MM.1S (cell line): ENCODE measurements around the gene NSMF.

Experiments
- DNase-seq: peaks from one replicate; pipeline ENCODE4 v3.0.0-alpha.2; 2015
- H2AFZ ChIP-seq: fragments of 300-600 bp; sonication (generic); 2 replicates; pipeline ENCODE4 v1.6.0; 2016; ENCODE audit warnings: antibody characterized with exemption, low read length
- H3F3A ChIP-seq: fragments of 300-600 bp; sonication (generic); 2 replicates; pipeline ENCODE4 v1.6.1; 2016; ENCODE audit warnings: mild to moderate bottlenecking, antibody characterized with exemption, low read length, moderate library complexity, mixed read lengths; ENCODE audit not compliant: insufficient read depth
- H3K27ac ChIP-seq: fragments of 300-600 bp; sonication (generic); 2 replicates; pipeline ENCODE4 v1.5.1; 2016; ENCODE audit warnings: mild to moderate bottlenecking, low read length
- H3K27me3 ChIP-seq: fragments of 300-600 bp; sonication (generic); replicated peaks from 2 replicates; pipeline ENCODE4 v1.6.0; 2016; ENCODE audit warnings: low read length; ENCODE audit not compliant: insufficient read depth
- H3K36me3 ChIP-seq: fragments of 300-600 bp; sonication (generic); replicated peaks from 2 replicates; pipeline ENCODE4 v1.6.1; 2016; ENCODE audit warnings: mild to moderate bottlenecking, low read length, mixed read lengths; ENCODE audit not compliant: insufficient read depth
- H3K4me1 ChIP-seq: fragments of 300-600 bp; sonication (generic); 2 replicates; pipeline ENCODE4 v1.6.1; 2016; ENCODE audit warnings: low read length, mixed read lengths
- H3K4me2 ChIP-seq: fragments of 300-600 bp; sonication (generic); 2 replicates; pipeline ENCODE4 v1.6.0; 2016; ENCODE audit warnings: low read depth, low read length
- H3K4me3 ChIP-seq: fragments of 300-600 bp; sonication (generic); 2 replicates; pipeline ENCODE4 v1.5.1; 2016; ENCODE audit warnings: low read length, mixed read lengths
- H3K79me2 ChIP-seq: fragments of 300-600 bp; sonication (generic); 2 replicates; pipeline ENCODE4 v1.6.1; 2016; ENCODE audit warnings: mixed run types, low read length, mixed read lengths
- H3K9ac ChIP-seq: fragments of 300-600 bp; sonication (generic); 2 replicates; pipeline ENCODE4 v1.6.1; 2016; ENCODE audit warnings: low read length, mixed read lengths
- H3K9me2 ChIP-seq: fragments of 300-600 bp; sonication (generic); replicated peaks from 2 replicates; pipeline ENCODE4 v1.6.1; 2016; ENCODE audit warnings: mild to moderate bottlenecking, low read length, mixed read lengths; ENCODE audit not compliant: insufficient read depth
- H3K9me3 ChIP-seq: fragments of 300-600 bp; sonication (generic); replicated peaks from 2 replicates; pipeline ENCODE4 v1.6.1; 2016; ENCODE audit warnings: mild to moderate bottlenecking, low read length, mixed read lengths; ENCODE audit not compliant: insufficient read depth
- H4K20me1 ChIP-seq: fragments of 300-600 bp; sonication (generic); 2 replicates; pipeline ENCODE4 v1.6.1; 2016; ENCODE audit warnings: mild to moderate bottlenecking, low read length, moderate library complexity, mixed read lengths; ENCODE audit not compliant: insufficient read depth
- EZH2 ChIP-seq: fragments of 300-600 bp; sonication (generic); optimal IDR thresholded peaks from 2 replicates; pipeline ENCODE3; 2017; ENCODE audit warnings: low read depth, mild to moderate bottlenecking, antibody characterized with exemption, low read length, mixed read lengths
- EZH2phosphoT487 ChIP-seq: fragments of 300-600 bp; sonication (generic); IDR thresholded peaks from 2 replicates; pipeline ENCODE4 v1.6.1; 2018; ENCODE audit warnings: antibody characterized with exemption, low read length
- TF ChIP-seq, protein P1 (sequence below): fragments of 300-600 bp; sonication (generic); IDR thresholded peaks from 2 replicates; pipeline ENCODE4 v1.5.1; 2016; ENCODE audit warnings: antibody characterized with exemption, low read length, mixed read lengths

The NSMF gene

DNA sequence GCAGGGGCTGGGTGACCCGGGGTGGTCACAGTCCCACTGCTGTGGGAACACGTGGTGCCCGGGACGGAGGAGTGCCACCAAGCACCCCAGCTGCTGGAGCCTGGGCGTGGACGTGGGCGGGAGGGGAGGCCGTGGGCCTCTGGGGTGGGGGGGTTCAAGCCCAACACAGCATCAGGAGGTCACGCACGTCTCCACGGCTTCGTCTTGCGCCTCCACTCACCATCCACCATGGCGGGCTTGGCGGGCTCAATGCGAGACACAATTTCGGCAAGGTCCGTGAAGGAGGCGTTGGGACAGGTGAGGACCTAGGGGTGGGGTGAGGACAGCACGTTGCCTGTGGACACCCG lies 2.2 kb upstream of the NSMF start:
- no peaks in the 10 kb centered on the region; the same call in 1 of the 2 replicates for H3K36me3 ChIP-seq
- H3K9me3 ChIP-seq = no peaks in the 10 kb centered on the region
- peaks cover 17% of the 10 kb centered on the region; the same call in 1 of the 2 replicates for H3K27me3 ChIP-seq
- H3K9ac ChIP-seq = no peak overlapping the region
- H4K20me1 ChIP-seq = no peaks in the 10 kb centered on the region
- H3K4me2 ChIP-seq = no peak overlapping the region
- no peak overlapping the region for H2AFZ ChIP-seq
- no peak overlapping the region for H3K4me3 ChIP-seq
- no peak for DNase-seq
- peaks cover 5% of the 10 kb centered on the region; the same call in 1 of the 2 replicates for H3K79me2 ChIP-seq
- TF ChIP-seq EZH2 (no peak), EZH2phosphoT487 (no peak)
- TF ChIP-seq, protein P1, sequence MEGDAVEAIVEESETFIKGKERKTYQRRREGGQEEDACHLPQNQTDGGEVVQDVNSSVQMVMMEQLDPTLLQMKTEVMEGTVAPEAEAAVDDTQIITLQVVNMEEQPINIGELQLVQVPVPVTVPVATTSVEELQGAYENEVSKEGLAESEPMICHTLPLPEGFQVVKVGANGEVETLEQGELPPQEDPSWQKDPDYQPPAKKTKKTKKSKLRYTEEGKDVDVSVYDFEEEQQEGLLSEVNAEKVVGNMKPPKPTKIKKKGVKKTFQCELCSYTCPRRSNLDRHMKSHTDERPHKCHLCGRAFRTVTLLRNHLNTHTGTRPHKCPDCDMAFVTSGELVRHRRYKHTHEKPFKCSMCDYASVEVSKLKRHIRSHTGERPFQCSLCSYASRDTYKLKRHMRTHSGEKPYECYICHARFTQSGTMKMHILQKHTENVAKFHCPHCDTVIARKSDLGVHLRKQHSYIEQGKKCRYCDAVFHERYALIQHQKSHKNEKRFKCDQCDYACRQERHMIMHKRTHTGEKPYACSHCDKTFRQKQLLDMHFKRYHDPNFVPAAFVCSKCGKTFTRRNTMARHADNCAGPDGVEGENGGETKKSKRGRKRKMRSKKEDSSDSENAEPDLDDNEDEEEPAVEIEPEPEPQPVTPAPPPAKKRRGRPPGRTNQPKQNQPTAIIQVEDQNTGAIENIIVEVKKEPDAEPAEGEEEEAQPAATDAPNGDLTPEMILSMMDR = no peak
- H3K9me2 ChIP-seq = no peaks in the 10 kb centered on the region
- no peak overlapping the region for H3K27ac ChIP-seq
- H3F3A ChIP-seq = no peaks in the 10 kb centered on the region
- 0 out of 2 replicates have a peak, but pooled peaks cover 4% of the 10 kb centered on the region for H3K4me1 ChIP-seq

DNA sequence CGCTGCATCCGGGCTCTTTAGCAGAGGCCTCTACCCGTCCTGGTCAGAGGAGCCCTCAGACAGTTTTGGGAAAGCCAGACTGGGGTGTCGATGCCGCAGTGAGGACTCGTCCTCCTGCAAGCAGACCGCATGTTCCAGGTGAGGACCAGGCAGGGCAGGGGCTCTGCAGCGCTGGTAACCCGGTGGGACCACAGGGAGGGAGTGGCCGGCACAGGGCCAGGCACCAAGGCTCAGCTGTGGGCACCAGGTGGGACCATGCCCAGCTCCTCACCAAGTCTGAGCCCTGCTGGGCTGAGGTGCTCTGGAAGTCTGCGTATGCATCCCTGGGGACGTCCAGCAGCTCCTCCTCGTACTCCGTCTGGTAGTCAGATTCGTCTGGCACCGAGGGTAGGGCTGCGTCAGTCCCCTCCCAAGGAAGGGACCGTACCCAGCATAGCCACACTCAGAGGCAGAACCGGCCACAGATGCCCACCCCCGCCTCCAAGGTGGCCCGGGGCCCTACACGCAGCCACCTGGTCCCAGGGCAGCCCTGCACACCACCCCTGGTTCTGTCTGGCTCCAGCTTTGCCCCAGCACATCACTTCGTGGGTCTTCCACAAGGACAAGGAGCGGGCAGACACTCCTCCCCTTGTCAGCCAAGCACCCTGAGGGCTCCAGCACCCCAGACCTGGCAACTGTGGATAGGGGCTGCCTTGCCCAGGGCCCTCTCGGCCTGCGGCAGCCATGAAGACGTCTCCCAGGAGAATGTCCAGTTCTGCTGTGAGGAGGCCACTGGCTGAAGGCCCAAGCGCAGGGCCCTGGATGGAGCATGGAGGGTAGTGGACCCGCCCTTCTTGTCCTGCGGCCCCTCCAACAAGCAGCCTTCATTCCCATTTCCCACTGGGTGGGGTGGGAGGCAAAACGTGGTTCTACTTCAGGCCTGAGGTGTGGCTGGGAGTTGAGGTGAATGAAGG lies 1.5 kb upstream of the NSMF start:
- Histone ChIP-seq H3K4me3 (no peak overlapping the region), H3K9me3 (no peaks in the 10 kb centered on the region), H4K20me1 (no peaks in the 10 kb centered on the region), H3K4me2 (no peak overlapping the region), H3K4me1 (0 out of 2 replicates have a peak, but pooled peaks cover 4% of the 10 kb centered on the region), H3K27me3 (peaks cover 14% of the 10 kb centered on the region; the same call in 1 of the 2 replicates), H3K79me2 (peaks cover 5% of the 10 kb centered on the region; the same call in 1 of the 2 replicates), H3K27ac (no peak overlapping the region), H3F3A (no peaks in the 10 kb centered on the region), H3K36me3 (no peaks in the 10 kb centered on the region; the same call in 1 of the 2 replicates), H3K9ac (no peak overlapping the region), H3K9me2 (no peaks in the 10 kb centered on the region), H2AFZ (no peak overlapping the region)
- no peak for DNase-seq
- TF ChIP-seq EZH2phosphoT487 (no peak), EZH2 (no peak)
- TF ChIP-seq, protein P1 = no peak

DNA sequence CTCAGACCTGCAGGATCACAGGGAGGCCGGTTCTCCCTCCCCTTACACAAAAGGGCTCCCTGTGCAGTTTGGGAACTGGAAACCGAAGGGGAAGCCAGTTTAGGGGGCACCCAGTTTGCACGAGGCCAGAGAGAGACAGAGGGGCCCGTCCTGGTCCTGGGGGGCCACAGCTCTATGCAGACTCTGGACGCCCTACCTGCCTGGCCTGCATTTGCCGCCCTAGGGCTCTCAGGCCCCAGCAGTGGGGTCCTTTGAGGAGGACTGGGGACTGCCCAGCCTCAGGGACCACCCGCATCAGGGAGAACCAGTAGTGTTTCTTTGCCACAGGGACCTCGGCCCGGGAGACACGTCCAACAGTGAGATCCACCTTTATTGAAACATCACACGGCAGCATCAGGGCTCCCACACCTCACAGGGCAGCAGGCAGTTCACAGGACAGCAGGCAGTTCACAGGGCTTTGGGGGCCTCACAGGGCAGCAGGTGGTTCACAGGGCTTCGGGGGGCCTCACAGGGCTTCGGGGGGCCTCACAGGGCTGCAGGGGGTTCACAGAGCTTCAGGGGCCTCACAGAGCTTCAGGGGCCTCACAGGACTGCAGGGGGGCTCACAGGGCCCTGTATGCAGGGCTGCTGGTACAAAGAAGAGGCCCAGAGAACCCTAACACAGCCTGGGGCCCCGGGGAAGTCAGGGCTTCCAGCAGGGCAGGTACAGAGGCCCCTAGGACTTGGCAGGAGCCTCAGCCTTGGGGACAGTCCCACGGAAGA lies 648 bp upstream of the NSMF start:
- H3K36me3 ChIP-seq = no peaks in the 10 kb centered on the region; the same call in 1 of the 2 replicates
- peaks cover 6% of the 10 kb centered on the region; the same call in 1 of the 2 replicates for H3K27me3 ChIP-seq
- H3K9me3 ChIP-seq = no peaks in the 10 kb centered on the region
- peaks cover 5% of the 10 kb centered on the region; the same call in 1 of the 2 replicates for H3K79me2 ChIP-seq
- H3K4me1 ChIP-seq = 0 out of 2 replicates have a peak, but pooled peaks cover 6% of the 10 kb centered on the region
- peak overlapping the region; percentile 87 for H3K4me2 ChIP-seq
- peak overlapping the region; percentile 83 for H2AFZ ChIP-seq
- no peaks in the 10 kb centered on the region for H3K9me2 ChIP-seq
- H3F3A ChIP-seq = no peaks in the 10 kb centered on the region
- H4K20me1 ChIP-seq = no peaks in the 10 kb centered on the region
- DNase-seq = no peak
- H3K9ac ChIP-seq = peak overlapping the region; percentile 68
- H3K27ac ChIP-seq = no peak overlapping the region
- TF ChIP-seq, protein P1 = no peak
- TF ChIP-seq EZH2phosphoT487 = no peak
- H3K4me3 ChIP-seq = peak overlapping the region; percentile 57
